HepG2 (cell line): Measurements from ENCODE around the gene EFNA4. TPM values are rescaled to one million over a fixed set of nuclear protein-coding genes. Genes with fewer than 3 reads are reported as not detected.
A peak's percentile ranks its signal among the peaks of the same experiment; 100 is the strongest.

Experiments
- CREB3 ChIP-seq: sonication (generic); formaldehyde crosslinking; IDR thresholded peaks from 2 replicates; pipeline ENCODE4 v1.5.0; 2020; ENCODE audit warnings: missing genetic modification reagents
- ELF4 ChIP-seq: sonication (generic); formaldehyde crosslinking; IDR thresholded peaks from 2 replicates; pipeline ENCODE4 v1.5.0; 2020; ENCODE audit warnings: missing genetic modification reagents, mild to moderate bottlenecking, moderate library complexity, borderline replicate concordance
- FOXP4 ChIP-seq: sonication (generic); formaldehyde crosslinking; IDR thresholded peaks from 2 replicates; pipeline ENCODE4 v1.4.0; 2020; ENCODE audit warnings: missing genetic modification reagents
- HMGXB3 ChIP-seq: sonication (generic); formaldehyde crosslinking; IDR thresholded peaks from 2 replicates; pipeline ENCODE4 v1.4.0; 2020; ENCODE audit warnings: missing genetic modification reagents, borderline replicate concordance
- MBNL3 ChIP-seq: fragments of 250-450 bp; sonication (Bioruptor Pico); conservative IDR thresholded peaks from 2 replicates; pipeline ENCODE4 v1.8.0; 2022; ENCODE audit warnings: mild to moderate bottlenecking, inconsistent platforms
- TEAD3 ChIP-seq: optimal IDR thresholded peaks from 2 replicates; pipeline ENCODE3; 2016; ENCODE audit warnings: borderline replicate concordance
- U2AF1 ChIP-seq: fragments of 200-400 bp; formaldehyde crosslinking; optimal IDR thresholded peaks from 2 replicates; pipeline ENCODE3; 2017; ENCODE audit warnings: mild to moderate bottlenecking, low read depth, low read length
- WIZ ChIP-seq: sonication (generic); formaldehyde crosslinking; IDR thresholded peaks from 2 replicates; pipeline ENCODE4 v1.5.1; 2020; ENCODE audit warnings: mild to moderate bottlenecking, missing genetic modification reagents
- ZBTB38 ChIP-seq: sonication (generic); formaldehyde crosslinking; IDR thresholded peaks from 2 replicates; pipeline ENCODE4 v1.5.1; 2020; ENCODE audit warnings: mild to moderate bottlenecking, missing genetic modification reagents
- ZFP36L1 ChIP-seq: sonication (generic); formaldehyde crosslinking; IDR thresholded peaks from 2 replicates; pipeline ENCODE4 v1.8.0; 2022; ENCODE audit warnings: mild to moderate bottlenecking, missing genetic modification reagents, moderate library complexity
- ZMYM3 ChIP-seq: sonication (generic); formaldehyde crosslinking; IDR thresholded peaks from 2 replicates; pipeline ENCODE4 v1.5.1; 2020; ENCODE audit warnings: mild to moderate bottlenecking, missing genetic modification reagents
- ZNF274 ChIP-seq: sonication (generic); formaldehyde crosslinking; IDR thresholded peaks from 2 replicates; pipeline ENCODE4 v1.5.1; 2020; ENCODE audit warnings: mild to moderate bottlenecking, missing genetic modification reagents
- ZNF317 ChIP-seq: sonication (generic); formaldehyde crosslinking; IDR thresholded peaks from 2 replicates; pipeline ENCODE4 v1.5.0; 2020; ENCODE audit warnings: mild to moderate bottlenecking, missing genetic modification reagents
- ZNF44 ChIP-seq: sonication (generic); formaldehyde crosslinking; IDR thresholded peaks from 2 replicates; pipeline ENCODE4 v1.5.1; 2020; ENCODE audit warnings: mild to moderate bottlenecking, missing genetic modification reagents
- ZNF513 ChIP-seq: sonication (generic); formaldehyde crosslinking; conservative IDR thresholded peaks from 2 replicates; pipeline ENCODE4 v1.5.0; 2020; ENCODE audit warnings: missing genetic modification reagents
- ZNF878 ChIP-seq: sonication (generic); formaldehyde crosslinking; IDR thresholded peaks from 2 replicates; pipeline ENCODE4 v1.8.1; 2023; ENCODE audit warnings: mild to moderate bottlenecking, missing genetic modification reagents, moderate library complexity
- ZUFSP ChIP-seq: sonication (generic); formaldehyde crosslinking; IDR thresholded peaks from 2 replicates; pipeline ENCODE4 v1.9.0; 2021; ENCODE audit warnings: missing genetic modification reagents, mild to moderate bottlenecking, borderline replicate concordance
- polyA plus RNA-seq, 8 experiments: library from polyadenylated mRNA; depleted of rRNA in 3 of 8; stranded (reverse) in 7 of 8; unstranded in 1 of 8; fragments of >200 nt; fragmentation: Illumina TruSeq in 4 of 8; extraction: Trizol in 4 of 8; gene quantifications; 2 replicates each; pipeline versions ENCODE4 v1.2.1 to v1.2.3, GENCODE V29; 2011 to 2016; ENCODE audit warnings: low read depth in 4 of 8, missing spikeins in 1 of 8, mixed read lengths in 1 of 8; ENCODE audit not compliant: insufficient read depth in 1 of 8
- total RNA-seq, 5 experiments: library from RNA; depleted of rRNA; stranded (reverse); fragments of >200 nt; fragmentation: Illumina TruSeq; extraction: Trizol; gene quantifications; 2 replicates each; pipeline ENCODE4 v1.2.3, GENCODE V29; 2016; ENCODE audit warnings: low read depth in 1 of 5

The EFNA4 gene
- total and polyA plus RNA-seq, 2 of the 13 experiments (the other 11 are each of a cell fraction or from before 2014, with no cell fraction given) = 12.0 to 17.2 TPM

GRCh38 chr1:155017041-155017945, 46.2 kb upstream of the EFNA4 start (continued):
- TF ChIP-seq HMGXB3 (CRISPR knock-in tag) (0 out of 2 replicates have a peak, but pooled peaks have one; percentile 58), TEAD3 (CRISPR knock-in tag) (peak; percentile 80), ZMYM3 (CRISPR knock-in tag) (peak; percentile 44; the same call in 1 of the 2 replicates), CREB3 (CRISPR knock-in tag) (no peak), ELF4 (CRISPR knock-in tag) (no peak; the same call in 1 of the 2 replicates), ZUFSP (no peak), ZFP36L1 (no peak), ZNF878 (CRISPR knock-in tag) (peak; percentile 90), ZNF44 (CRISPR knock-in tag) (no peak), WIZ (CRISPR knock-in tag) (peak; percentile 60; the same call in 1 of the 2 replicates), ZNF274 (CRISPR knock-in tag) (peak; percentile 90), U2AF1 (no peak), ZNF513 (no peak), FOXP4 (CRISPR knock-in tag) (peak; percentile 76; the same call in 1 of the 2 replicates), ZBTB38 (CRISPR knock-in tag) (peak; percentile 86), ZNF317 (CRISPR knock-in tag) (0 out of 2 replicates have a peak, but pooled peaks have one; percentile 80), MBNL3 (CRISPR knock-in tag) (no peak)
